ENCODE results near the gene GABRG3.
A peak's percentile ranks its signal among the peaks of the same experiment; 100 is the strongest.

The GABRG3 gene
- long read RNA-seq, donor 1, result 0 reads
- long read RNA-seq, donor 2, result 0 reads
- long read RNA-seq, donor 3, result 0 reads
- long read RNA-seq, donor 4, result 0 reads
- long read RNA-seq, donor 5, result 0 reads
- long read RNA-seq, donor 6, result 0 reads
- long read RNA-seq, donor 7, result 0 reads
- long read RNA-seq, donor 8, result 0 reads

- DNase-seq, result peak; percentile 61
Measured at GRCh38 chr15:26970712-26971210, at the start of gene GABRG3. Gene GABRG3, plus strand, starts transcription at chr15:26971181.

GRCh38 chr15:26921433-26921832 is 49.5 kb upstream of the GABRG3 start:
- no peak for DNase-seq

DNA sequence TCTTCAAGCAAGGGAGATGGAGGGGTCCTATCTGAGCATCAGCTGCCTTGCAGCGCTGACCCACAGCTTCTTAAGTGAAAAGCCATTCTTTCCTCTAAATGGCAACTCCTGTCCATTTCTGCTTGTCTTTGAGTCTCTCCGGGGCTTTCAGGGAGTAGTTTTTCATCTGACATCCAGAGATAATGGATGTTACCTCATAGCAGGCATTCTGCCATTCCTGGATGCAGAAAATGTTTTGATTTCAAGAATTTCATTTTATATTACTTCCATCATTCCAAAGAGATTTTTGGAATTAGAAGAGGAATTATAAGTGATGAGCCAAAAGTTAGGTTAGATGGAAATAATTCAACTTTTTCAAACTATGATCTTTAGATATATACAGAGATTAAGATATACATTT is 44.9 kb upstream of the GABRG3 start:
- DNase-seq, result no peak

- DNase-seq, result no peak
Measured at GRCh38 chr15:26928051-26928450, 42.9 kb upstream of the GABRG3 start.

DNA sequence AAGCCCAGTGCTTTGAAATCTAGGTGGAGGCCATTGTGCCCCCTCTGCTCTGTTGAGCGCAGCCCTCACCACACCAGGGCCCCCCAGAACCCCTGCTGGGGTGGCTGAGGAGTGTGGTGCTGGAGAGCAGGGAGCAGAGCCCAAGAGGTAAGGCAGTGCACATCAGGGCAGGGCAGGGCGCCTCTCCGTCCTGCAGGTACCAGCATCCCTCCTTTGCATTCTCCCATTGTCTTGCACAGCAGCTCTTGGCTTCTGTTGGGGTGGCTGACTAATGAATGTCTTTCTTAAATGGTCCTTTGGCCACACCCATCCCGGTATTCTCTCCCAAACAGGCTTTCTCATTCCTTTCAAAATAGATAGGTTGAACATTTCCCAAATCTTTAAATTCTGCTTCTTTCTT is 41.4 kb upstream of the GABRG3 start:
- DNase-seq, result no peak

DNA sequence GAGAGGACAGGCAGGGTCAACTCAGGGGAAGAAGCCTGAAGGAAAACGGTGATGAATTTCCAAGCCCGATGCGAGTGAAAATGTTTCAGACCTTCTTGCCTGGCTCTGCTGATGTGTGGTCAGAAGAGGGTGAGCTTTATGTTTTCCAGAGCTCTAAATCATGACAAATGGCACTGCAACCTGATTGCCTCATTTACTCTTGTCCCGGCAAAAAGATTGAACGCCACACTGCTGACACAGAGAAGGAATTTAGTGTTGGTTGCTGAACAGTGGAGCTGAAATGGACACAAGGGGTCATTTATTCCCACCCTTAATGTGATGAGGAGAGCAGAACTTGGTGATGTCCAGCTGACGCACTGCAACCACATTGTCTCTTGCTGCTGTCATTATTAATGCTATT is 36.1 kb upstream of the GABRG3 start:
- no peak for DNase-seq

DNA sequence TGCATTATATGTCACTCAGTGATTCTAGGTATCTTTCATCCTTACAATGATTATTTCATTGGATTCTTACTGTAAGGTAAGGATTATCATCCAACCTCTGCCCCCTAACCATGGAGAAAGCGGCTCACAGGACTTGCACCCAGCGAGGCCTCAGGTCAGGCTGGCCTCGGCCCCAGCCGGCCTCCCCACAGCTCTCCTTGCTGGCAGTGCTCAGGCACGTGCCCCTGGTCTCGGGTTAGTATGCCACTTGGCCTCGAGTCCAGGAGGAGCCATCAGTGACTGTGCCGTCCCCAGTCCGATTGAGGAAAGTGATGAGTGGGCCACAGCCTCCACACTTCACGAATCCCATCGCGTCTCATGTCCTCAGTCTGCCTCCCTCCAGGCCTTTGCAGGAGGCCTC is 35.7 kb upstream of the GABRG3 start:
- no peak for DNase-seq

DNA sequence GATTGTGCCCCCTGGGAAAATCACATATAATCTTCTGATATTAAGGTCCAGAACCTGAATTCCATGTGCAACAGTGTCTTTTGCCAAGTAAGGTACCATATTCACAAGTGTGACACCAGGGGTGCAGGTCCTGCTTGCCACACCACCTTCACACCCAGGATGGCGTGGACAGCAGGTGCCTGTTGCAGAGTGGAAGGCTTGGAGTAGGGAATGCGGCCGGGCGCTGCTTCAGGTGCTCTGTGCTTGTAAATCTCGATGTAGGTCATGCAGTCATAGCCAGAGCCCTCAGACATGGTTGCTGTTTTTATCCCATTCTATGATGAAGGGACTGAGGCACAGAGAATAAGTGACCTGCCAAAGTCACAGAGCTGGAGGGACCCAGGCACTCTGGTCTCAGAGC is 34.5 kb upstream of the GABRG3 start:
- DNase-seq, result no peak

DNA sequence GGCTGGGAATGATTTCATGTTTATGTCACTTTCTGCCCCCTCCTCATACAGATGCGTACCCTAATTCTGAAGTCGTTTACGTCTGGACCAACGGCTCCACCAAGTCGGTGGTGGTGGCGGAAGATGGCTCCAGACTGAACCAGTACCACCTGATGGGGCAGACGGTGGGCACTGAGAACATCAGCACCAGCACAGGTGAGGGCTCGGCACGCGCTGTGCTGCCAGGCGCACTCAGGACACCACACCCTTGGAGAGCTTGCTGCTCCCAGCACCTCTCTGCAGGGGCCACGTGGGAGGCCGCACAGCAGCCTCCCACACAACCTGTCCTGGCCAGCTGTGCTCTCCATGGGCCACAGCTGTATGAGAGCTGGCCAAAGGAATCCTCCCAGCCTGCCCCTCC is 33.8 kb upstream of the GABRG3 start:
- DNase-seq, result no peak

DNA sequence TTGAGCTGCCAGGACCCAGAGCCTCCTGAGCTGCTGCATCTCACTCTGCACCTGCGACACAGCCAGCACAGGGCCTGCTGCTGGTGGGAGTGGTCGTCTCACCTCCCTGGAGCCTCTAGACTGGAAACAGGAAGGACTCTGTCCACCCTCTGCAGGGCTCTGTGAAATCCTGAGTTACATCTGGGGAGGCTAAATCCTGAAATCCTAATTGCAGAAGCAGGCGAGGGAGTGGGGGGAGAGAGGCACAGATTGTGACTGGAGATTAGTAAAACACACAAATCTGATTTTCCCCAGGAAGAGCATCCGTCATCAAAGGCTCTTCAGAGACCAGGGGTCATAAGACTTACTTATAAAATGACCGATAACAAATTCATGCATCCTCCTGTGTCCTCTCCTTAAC is 31.6 kb upstream of the GABRG3 start:
- DNase-seq, result no peak

GRCh38 chr15:26941489-26941888 is 29.5 kb upstream of the GABRG3 start:
- DNase-seq, result no peak

- peak; percentile 30 for DNase-seq
Measured at GRCh38 chr15:26943866-26944265, 27.1 kb upstream of the GABRG3 start.

DNA sequence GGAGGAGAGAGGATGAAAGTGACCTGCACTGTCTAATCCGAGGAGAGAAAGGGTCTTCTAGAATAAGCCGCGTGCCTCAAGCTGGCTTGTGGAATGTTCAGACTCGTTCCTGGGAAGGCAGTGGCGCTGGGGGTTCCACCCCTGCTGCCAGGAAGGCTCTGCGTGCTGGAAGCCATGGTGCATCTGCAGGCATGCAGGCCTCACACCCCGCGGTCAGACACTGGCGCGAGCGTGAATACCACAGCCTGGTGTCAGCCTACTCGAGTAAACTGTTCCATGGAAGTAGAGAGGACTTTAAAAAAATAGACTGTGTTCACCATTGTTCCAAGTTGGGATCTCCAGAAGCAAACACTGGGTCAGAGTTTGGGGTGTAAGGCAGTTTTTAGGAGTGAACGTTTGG is 25.9 kb upstream of the GABRG3 start:
- DNase-seq, result no peak

DNA sequence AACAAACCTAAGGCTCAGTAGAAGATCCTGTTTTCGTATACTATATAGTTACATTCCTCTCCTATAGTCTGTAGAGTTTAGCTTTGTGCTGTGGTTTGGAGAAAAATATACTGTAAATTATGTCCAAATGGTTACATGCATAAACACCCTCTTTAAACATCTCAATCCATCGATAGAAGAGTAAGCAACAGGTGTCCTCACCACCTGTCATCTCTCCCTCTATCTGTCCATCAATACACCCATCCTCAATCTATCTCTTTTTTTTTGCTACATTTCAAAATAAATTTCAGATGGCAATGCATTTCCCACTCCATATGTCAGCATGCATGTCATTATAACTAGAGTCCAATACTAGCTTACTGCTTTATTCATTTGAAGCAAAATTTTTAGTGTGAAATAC is 21.0 kb upstream of the GABRG3 start:
- no peak for DNase-seq

DNA sequence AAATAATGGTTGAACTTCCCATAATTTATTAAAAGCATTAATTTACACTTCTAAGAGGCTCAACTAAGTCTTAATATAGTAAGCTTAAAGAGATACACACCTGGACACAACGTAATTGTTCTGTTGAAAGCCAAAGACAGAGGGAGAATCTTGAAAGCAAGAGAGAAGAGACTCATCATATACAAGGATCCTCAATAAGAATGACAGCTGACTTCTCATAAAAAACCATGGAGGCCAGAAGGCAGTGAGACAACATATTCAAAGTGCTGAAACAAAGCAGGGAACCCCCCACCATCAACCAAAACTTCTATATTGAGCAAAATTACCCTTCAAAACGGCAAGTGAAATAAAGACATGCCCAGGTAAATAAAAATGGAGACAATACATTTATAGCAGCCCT is 16.6 kb upstream of the GABRG3 start:
- DNase-seq, result no peak

- peak; percentile 74 for DNase-seq
Measured at GRCh38 chr15:26967719-26968269, 3.2 kb upstream of the GABRG3 start.

- DNase-seq, result no peak
Measured at GRCh38 chr15:26968806-26969205, 2.2 kb upstream of the GABRG3 start.

DNA sequence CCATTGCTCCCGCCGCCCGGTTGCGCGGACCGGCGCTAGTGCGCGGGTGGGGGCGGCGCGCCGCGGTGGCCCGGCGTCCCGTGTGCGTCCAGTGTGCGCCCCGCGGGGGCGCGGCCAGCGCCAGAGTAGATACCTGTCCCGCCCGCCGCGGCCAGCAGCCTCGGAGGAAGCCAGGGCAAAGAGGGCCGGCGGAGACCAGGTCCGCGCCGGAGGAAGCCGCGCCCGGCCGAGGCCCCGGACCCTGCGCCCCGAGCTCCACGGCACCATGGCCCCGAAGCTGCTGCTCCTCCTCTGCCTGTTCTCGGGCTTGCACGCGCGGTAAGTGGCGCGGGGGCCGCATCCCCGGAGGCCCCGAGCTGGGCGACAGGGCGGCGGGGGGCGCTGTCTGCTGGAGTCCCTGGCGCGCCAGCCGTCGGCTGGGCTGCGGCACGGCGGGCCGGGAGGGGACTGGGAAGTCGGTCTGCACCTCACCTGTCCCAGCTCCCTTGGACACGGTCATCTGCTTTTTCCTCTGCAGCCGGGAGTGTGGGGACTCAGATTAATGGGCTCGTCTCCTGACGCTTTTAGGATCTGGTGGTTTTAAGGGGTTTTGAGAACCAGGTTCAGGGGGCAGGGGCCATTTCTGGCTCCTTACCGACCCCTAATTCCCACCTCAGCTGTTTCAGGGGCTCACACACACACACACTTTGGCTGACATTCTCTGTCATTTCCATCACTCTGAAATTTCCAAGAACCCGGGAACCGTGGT is 464 bp downstream of the GABRG3 start:
- peak; percentile 78 for DNase-seq

DNA sequence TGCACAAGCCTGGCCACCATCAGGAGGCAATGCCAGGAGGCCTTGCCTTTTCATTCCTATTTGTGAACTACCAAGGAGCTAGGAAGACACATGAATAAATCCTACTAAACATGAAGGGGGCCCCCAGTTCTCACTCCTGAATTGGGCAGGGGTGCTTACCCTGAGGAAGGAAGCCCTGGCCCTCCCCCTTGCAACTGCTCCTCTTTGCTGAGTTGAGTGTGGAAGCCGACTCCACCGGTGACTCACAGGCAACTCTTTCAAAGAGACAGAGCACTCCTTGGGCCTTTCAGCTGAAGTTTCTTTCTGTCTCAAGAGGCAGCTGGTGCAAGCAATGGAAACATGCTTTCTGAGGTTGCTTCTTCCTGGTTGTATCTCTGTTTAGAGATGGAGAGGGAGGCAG is 1.7 kb downstream of the GABRG3 start:
- DNase-seq, result no peak

DNA sequence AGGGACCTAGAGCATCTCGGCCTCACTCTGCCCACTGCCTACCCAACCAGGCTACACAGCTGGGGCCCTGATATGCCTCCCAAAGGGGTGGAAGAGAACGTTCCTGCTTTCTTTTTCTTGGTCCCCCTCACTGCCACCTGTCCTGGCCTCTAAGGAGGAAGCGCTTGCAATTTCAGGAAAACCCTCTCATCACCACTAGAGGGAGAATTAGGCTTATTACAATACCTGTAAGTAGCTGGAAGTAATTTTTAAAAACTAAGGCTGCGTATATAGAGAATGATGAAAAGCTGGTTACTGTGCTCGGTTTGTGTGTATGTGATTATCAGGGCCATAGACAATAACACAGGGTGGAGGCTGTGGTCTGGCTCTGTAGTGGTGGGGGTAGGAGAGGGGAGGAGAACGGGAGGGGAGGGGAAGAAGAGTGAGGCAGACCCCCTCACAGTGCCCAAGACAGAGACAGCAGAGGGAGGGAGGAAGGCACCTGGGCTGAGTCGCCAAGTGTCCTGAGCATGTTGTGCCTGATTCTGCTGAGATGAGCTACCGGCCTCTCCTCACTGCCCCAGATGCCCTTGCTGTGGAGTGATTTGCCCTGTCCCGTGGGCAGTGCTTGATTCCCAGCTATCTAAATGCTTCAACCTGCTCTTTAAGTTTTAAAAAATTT is 3.3 kb downstream of the GABRG3 start:
- DNase-seq, result peak; percentile 9

GRCh38 chr15:26981492-26981891 is 10.5 kb downstream of the GABRG3 start:
- DNase-seq, result no peak

DNA sequence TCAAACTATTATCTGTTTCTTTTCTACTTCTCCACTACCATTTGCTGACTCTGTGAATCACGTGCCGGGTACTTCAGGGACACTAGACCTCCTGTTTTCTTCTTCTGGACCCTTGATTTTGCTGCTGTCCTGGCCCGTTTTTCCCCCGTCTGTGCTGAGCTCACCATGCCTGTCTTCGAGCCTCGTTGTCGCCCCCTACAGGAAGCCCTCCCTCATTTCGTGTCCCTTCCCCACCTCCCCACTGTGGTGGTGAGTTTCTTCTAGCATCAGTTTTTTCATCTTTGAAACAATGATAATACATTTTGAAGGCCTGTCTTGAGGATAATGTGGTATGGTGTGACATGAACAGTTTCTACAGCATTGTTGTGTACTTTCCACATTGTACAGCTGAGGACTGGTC is 12.8 kb downstream of the GABRG3 start:
- no peak for DNase-seq

DNA sequence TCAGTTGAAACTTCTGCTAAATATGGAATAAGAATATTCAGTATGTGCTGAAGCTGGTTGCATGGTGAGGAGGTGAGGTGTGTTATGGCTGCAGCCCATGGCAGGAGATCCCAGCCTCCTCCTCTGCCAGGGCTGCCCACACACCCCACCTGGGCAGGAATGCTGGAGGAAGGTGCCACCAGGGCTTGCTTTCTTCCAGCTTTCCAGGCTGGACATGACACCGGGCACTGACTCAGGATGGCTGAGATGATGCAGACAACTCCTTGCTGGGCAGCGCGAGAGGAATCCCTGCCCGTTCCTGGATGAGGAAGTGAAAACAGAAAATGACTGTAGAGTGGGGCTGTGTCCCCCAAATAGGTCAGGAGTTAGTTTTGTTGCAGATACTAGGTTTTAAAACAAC is 14.1 kb downstream of the GABRG3 start:
- no peak for DNase-seq

GRCh38 chr15:26996250-26996649 is 25.3 kb downstream of the GABRG3 start:
- no peak for DNase-seq

Measured in right kidney (tissue), 9 donors.